HG03521 (cell line): ENCODE results near the gene HNRNPAB.
"Not testable (repeated sequence)": the region's sequence is repeated elsewhere in the genome, so short reads cannot be mapped to it uniquely, and the experiment has no call there.

ENCODE experiments used
- ATAC-seq: cut with Tn5 transposase; IDR thresholded peaks from one replicate; pipeline ENCODE4 v1.9.1; 2021; ENCODE audit warnings: mild to moderate bottlenecking, moderate library complexity; ENCODE audit not compliant: unreplicated experiment

HNRNPAB gene

DNA sequence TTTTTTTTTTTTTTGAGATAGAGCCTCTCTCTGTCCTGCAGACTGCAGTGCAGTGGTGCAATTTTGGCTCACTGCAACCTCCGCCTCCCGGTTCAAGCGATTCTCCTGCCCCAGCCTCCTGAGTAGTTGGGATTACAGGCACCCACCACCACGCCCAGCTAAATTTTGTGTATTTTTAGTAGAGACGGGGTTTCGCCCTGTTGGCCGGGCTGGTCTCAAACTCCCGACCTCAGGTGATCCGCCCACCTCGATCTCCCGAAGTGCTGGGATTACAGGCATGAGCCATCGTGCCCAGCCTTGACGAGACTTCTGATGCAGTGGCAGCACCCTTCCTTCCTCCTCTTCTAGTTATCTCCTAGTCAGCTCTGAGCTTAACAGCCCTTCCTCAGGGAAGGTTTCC is 24.8 kb downstream of the HNRNPAB start:
- not testable (repeated sequence) for ATAC-seq

DNA sequence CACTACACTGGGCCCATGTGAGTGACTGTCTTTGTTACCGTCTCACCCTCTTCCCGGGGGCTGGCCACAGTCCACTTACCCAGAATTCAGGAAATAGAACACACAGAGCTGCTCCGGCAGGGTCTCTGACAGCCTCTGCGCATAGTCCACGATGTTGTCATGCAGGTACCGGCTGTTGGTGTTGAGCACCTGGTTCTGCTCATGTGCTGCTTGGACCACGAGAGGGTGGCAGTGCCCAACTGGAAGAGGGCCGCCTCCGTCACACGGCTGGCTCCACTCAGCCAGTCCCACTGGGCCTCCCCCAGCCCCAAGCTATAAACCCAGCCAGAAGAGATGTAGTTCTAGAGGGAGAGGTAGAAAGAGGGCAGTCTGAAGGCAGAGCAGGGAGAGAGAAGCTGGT is 25.5 kb downstream of the HNRNPAB start:
- ATAC-seq = no peak

DNA sequence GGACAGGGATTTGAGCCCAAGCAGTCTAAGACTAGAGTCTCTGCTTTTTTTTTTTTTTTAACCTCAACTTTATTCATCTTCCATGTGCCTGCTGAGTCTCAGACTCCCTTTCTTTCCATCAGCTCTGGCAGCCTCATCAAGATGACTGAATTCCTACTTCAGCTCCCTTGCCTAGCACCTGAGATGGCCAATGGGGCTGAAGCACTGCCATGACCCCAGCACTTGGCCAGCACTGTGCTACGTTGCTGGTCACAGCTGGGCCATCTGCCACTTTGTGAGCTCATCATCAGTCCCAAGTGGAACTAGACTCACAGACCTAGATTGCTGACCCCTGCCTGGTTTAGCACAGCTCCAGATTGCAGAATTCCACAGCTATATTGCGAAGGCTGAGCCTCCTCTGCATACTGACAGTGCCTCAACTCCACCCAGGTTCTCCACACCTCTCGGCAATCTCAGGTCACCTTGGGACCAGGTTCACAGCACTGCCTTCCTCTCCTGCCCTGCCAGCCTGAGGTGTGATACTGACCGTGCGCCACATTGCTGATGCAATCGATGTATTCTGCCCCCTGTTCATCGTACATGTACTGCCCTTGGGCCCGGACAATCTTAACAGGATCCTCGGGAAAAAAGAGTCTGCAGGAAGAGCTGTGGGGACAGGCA is 26.7 kb downstream of the HNRNPAB start:
- ATAC-seq = no peak

DNA sequence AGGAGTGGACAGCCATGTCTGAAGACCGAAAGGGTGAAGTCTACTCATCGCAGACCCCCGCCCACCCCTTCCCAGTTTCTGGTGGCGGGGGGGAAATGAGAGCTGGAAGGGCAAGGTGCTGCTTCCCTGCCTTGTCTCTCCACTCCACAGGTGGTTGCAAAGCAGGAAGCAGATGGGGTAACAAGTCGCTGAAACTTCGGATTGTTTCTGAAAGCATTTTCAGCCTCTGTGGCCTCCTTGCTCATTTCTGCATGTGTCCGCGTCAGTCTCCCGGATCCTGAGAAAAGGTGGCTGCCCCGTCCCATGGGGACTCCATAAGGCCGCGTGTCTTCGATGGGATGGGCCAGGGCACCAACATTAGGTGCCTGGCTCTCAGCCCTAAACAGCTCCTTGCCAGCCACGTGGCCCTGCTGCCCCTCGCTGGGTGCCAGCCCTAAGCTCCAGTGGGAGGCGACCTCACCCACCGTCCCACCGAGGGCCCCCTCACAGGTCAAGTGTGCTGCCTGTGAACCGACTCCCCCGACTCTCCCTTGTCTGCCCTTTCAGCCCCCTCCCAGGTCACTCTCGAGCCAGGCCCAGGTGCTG is 27.3 kb downstream of the HNRNPAB start:
- ATAC-seq = no peak

DNA sequence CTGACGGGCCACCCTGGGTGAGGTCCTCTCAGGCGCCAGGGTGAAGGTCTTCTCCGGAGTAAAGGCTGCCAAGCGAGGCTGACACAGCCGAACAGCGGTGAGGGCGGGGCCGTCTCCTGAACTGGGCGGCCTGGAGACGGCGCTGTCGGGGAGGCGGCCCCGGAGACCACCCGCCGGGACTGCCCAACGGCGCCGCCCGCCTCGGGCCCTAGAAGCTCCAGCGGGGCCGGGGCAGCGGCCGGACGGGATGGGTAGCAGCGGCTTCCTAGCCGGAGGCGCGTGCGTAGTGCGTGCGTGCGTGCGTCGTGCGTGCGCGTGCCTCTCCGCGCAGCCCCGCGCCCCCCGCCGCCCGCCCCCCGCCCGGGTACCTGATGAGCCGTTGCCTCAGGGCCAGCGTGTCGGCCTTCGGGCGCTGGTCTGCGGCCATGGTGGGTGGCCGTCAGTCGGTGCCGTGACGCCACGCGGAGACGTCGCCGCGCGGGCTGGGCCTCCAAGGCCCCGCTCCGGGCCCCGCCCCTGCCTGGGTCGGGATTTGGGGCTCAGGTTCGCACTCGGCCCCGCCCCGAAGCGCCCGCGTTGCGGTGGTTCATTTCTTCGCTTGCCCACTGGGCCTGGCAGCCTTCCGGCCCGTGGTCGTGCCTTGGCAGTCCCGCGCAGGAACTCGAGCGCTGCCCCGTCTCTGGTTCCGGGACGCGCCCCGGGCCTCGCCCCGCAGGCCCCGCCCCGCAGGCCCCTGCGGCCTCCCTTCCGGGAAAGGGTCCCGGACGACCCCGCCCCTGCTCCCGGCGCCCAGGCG is 28.0 kb downstream of the HNRNPAB start, which contains the start of gene PHYKPL:
Gene PHYKPL, minus strand, starts transcription at position 679 of the 796 bp plus-strand sequence. Its CDS starts 252 bp downstream, at position 427.
- ATAC-seq = peak; percentile 53

DNA sequence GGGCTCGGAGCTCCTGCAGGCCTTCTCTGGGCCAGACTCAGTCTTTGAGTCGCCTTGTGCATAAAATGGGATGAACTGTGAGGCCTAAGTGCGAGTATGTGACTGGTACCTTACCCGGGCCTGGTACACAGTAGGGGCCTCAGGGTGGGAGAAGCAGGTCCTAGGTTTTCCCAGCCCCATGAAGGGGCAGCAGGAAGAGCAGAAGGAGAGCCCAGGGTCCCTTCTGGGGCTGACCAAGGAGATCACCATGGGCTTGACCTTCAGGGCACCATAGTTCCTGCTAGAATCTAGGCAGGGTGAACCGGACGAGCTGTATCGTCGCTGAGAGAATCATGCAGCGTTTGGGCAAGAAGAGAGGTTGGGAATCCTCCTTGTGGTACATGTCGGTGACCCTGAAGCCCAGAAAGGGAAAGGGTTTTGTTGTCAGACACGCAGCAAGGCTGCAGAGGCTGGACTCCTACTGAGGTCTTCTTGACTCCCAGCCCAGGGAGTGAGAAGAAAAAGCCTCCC is 28.6 kb downstream of the HNRNPAB start:
- ATAC-seq = no peak

DNA sequence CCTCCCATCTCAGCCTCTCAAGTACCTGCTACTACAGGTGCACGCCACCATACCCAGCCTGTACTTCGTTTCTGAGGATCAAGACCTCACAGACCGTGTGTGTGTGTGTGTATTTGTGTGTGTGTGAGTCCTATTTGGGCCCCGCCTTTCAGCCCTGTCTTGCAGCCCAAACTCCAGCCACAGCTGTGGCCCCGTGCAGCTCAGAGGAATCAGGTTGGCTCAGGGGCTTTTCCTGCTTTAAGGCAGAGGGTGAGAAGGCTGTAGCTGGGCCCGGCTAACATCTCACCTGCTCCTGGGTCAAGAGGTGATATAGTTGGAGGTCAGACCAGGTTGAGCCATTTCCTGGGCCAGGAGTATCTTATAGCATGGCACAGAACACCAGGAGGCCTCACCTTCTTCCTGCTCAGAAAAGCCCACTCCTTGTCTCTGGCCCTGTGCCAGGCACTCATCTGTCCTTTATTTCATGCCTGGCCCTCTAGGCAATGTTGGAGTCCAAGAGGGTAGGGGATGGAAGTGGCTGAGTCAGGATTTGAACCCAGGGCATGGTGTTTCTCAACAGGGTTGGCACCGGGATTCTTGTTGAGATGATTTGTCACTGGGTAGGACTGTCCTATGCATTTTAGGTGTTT is 29.9 kb downstream of the HNRNPAB start:
- no peak for ATAC-seq

DNA sequence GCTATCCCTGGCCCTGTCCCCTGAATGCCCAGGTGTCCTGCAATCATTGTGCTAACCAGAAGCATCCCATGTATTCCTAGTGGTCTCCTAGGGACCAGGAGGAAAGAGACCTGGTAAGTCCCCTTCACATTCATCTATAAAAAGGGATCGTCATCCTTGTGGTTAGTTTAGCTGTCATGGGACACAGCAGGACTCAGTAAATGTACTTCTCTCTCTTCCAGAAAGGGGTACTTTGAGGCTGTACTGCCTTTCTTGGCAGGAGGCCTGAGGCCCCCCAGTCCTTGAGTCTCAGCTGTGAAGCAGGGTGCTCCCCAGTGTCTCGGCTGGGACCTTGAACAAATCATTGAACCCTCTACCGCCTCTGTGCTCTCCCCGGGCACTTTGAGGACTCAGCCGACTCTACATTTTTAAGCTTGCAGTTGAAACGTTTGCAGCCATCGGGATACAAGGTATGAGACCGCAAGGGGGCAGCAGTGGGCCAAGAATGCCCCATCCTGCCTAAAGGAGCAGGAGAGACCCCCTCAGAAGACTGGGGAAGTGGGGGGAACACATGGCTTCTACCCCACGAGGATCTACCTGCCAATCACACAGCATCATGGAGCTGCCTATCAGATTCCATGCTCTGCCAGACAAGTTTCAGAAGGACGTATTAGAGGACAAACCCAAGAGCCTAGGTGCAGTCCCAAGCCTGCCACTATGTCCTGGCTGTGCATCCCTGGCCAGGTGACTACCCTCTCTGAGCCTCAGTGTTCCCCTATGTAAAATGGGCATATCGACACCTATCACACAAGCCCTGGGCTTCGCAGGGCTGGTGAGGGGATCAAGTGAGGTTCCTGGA is 30.6 kb downstream of the HNRNPAB start:
- ATAC-seq = no peak

DNA sequence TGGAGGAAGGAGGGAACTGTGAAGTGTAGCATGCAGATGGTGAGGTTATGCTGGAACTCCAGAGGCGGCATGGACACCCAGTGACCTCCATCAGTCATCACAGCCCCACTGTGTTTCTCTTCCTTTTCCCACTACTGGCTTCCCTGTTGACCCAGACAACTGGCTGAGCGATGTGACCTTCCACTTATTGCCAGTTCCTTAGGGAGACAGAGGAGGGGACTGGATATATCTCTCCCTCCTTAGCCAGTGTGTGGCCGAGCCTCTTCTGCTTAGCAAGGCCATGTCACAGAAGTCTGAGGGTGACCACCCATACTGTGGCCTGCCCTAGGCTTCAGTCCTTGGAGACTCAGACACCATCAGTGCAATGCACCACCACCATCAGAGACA is 31.2 kb downstream of the HNRNPAB start:
- no peak for ATAC-seq

DNA sequence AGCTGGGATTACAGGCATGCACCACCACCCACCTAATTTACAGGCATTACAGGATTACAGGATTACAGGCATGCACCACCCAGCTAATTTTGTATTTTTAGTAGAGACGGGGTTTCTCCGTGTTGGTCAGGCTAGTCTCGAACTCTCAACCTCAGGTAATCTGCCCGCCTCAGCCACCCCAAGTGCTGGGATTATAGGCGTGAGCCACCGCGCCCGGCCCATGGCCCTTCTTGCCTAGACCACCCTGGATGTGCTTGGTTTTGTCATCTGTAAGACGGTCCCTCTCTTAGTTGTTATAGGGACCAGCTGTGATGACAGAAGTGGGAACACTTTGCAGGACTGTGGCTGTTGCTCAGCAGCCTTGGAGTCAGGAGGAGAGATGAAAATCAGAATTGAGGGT is 31.8 kb downstream of the HNRNPAB start:
- no peak for ATAC-seq

DNA sequence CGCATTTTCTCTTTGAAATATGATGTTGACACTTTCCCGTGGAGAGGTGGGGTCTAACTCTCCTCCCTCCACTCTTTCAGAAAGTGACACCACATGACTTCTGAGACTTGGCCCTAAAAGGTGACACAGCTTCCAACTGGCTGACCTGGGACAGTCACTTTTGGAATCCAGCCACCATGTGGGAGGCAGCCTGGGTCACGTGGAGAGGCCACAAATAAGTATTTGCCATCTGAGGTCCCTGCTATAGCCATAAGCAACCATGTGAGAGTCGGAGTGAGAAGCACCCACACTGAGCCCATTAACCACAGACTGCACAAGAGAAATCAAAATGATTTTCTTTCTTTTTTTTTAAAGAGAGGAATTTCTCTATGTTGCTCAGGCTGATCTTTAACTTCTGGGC is 32.3 kb downstream of the HNRNPAB start:
- no peak for ATAC-seq

DNA sequence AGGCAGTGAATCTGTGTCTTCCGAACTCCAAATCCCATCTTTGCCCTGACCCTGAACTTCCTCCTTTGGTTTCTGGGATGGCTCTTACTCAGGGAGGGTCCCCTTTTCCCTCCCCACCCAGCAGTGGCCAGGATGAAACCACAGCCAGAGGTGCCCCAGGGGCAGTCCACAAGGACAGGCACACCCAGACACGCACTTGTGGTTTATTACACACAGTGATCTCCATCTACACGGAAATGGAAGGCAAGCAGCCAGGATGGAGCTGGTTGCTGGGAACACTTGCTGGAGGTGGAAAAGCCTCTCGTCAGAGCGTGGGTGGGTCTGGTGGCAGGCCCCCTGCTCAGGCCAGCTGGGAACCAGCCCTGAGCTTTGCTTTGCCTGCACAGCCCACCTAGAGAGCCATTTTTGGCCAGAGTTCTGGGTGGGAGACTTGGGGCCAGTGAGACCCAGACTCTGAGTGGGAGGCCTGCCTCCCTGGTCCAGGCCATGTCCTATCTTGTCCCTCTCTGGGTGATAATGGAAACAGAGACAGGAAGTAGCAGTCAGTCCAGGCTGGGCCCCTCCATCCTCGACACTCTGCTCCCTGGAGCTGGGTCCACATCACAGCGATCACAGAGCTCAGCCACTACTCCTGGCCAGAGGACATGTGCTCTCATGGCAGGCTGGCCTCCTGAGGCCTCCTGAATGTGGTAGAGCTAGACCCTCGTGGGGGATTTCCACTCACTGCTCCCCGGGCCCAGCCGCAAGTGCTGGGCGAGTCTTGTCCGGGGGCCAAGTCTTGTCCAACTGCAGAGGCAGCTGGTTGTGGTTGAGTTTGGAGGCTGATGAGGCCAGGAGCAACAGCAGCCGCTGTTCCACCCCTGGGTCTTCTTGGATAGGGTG is 33.3 kb downstream of the HNRNPAB start:
- ATAC-seq = no peak

DNA sequence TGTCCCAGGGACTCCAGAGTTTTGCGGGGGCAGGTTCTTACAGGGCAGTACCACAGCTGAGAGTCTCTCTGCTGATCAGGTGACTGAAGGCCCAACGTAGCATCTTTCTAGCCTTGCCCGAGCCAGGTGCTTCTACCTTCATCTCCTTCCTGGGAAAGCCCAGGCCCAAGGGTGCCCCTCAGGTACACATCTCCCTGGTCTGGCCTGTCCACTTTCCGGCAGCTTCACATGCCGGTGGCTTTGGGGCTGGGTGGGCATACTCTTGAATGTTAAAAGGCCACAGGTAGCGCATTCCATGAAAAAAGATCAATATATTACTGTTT is 33.9 kb downstream of the HNRNPAB start:
- ATAC-seq = no peak

DNA sequence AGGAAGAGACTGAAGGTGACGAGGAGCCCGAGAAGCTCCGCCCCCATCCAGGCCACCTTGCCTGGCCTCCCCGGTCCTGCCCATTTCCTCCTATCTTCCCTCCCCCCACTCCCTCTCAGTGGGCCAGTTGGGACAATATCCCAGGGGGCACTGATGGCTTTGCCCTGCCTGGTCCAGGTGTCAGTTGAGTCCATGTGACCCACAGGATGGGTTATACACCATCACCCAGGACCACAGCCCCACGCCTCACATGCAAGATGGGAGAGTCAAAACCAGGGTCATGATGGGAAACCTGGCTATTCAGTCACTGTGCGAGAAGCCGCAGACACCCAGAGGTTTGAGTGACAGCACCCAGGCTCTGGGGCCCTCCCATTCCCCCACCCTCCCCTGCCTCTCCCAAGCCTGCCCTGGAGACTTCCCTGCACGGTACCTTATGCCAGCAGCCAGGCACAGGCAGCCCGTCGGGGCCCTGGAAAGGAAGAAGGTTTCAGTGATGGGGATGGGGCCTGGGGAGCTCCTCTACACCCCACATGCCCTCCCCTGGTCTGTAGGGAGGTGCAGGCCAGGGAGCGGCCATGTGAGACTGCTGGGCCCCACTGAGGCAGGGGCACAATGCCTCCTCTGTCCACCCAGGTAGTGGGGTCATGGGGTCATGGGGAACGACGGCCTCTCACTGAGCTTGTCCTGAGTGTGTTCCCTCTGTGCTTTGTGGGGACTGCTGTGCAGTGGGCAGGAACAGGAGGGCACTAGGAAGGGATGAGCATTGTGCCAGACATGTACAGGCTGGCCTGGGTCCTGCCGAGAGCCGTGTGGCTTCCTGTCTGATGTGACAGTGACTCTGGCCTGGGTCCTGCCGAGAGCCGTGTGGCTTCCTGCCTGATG is 34.6 kb downstream of the HNRNPAB start:
- ATAC-seq = no peak

DNA sequence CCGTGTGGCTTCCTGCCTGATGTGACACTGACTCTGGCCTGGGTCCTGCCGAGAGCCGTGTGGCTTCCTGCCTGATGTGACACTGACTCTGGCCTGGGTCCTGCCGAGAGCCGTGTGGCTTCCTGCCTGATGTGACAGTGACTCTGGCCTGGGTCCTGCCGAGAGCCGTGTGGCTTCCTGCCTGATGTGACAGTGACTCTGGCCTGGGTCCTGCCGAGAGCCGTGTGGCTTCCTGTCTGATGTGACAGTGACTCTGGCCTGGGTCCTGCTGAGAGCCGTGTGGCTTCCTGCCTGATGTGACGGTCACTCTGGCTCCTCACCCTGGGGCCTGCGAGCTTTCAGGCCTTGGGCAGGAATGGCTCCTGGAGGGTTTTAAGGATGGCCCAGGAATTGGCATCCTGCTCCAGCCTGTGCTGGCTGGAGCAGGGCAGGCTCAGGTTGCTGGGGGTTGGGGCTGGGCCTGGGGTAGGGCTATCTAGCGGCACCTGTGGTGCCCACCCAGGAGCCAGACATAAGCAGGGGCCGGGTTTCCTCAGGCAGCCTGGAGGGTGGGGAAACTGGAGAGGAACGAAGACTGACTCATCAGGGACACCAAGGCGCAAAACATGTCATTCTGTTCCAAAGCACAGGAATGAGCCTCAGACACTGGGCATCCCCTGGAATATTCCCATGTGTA is 35.4 kb downstream of the HNRNPAB start:
- ATAC-seq = not testable (repeated sequence)

DNA sequence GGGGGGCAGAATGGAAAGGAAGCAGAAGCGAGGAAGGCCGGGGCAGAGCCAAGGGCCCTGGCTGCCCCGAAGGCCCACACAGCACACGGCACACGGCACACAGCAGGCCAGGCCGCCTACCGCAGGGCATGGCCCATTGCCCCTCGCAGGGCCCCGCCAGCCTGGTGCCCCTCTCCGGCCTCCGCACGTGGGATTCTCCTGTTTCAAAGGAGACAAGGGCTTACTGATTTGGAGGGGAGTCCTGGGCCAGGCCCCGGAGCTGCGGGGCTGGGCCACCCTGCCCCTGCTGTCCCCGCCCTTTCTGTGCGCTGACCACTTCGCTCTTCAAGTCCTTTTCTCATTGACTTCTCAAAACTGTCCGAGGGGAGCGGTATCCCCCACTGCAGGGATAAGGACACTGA is 36.0 kb downstream of the HNRNPAB start:
- no peak for ATAC-seq

DNA sequence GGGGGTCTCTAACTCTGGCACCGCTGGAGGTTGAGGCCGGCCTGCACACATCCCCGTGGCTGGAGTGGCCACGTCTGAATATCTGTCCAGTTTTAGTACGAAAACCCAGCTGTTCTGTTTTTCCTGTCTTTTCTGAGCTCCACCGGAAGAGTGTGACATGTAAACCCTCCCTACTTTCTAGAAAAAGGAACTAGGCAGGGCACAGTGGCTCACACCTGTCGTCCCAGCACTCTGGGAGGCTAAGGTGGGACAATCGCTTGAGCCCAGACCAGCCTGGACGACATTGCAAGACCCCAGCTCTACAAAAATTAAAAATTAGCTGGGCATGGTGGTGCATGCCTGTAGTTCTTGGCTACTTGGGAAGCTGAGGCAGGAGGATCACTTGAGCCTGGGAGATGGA is 36.4 kb downstream of the HNRNPAB start:
- no peak for ATAC-seq

DNA sequence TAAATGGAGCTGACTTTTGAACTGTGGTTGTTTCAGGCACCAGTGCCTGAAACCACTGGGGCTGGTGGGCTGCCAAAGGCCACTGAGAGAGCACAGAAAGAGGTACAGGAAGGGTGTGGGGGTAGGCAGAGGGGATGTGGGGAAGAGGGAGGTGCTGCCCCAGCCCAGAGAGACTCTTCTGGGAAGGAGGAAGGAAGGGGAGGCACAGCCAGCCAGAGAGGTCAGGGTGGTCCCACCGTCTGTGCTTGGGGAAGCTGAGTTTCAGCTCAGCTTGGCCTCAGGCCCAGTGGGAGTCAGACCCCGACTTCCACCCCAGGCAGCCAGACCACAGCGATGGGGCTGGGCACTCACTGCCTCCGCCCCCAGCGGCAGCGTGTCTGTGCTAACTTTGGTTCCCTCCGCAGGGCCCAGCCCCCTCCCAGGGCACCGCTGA is 36.9 kb downstream of the HNRNPAB start:
- ATAC-seq = no peak
